ENCODE data around the gene EXOC6B.

EXOC6B gene

DNA sequence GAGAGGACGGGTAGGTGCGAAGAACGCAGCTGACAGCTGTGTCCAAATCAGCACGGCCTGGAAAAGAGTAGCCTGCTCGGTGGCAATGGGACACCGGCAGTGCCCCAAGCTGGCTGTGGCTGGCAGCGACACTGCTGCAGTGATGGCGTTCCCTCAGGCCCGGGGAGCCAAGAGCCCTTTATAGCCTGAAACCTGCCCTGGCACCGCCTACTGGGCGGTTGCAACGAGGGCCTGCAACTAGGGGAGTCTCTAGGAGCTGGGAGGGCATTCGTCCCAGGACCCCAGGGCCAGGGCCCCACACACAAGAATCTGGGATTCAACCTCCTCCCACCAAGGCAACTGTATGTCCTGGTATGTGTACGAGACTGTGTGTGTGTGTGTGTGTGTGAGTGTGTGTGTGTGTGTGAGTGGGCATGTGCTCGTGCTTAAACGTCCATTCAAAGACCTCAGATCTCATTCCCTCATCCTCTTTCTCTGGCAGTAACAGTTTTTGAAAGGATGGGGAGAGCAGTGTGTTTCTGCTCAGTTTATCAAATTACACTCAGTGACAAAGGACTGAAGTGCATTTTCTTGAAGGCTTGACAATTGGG is 671.4 kb downstream of the EXOC6B start:
- ATAC-seq (ENCODE audit: insufficient read depth, low read depth) (no peak), DNase-seq (no peak)
- Histone ChIP-seq H3K9ac (ENCODE audit: low read depth, low read length) (no peak overlapping the region), H3K9me3 (ENCODE audit: insufficient read depth, low read length, severe bottlenecking) (no peaks in the 10 kb centered on the region), H3K27ac (ENCODE audit: low read length) (no peak overlapping the region), H3K4me2 (ENCODE audit: insufficient read depth, low read length) (no peak overlapping the region), H4K20me1 (ENCODE audit: insufficient read depth, low read length) (0 out of 2 replicates have a peak, but pooled peaks cover 4% of the 10 kb centered on the region), H3K27me3 (ENCODE audit: insufficient read depth, low read length, poor library complexity) (peaks cover 2% of the 10 kb centered on the region), H2AFZ (ENCODE audit: low read depth, low read length) (no peak overlapping the region), H3K4me3 (ENCODE audit: low read depth in 1 of 2, low read length in 2 of 2) (no peak overlapping the region), H3K4me1 (ENCODE audit: insufficient read depth, low read length) (no peaks in the 10 kb centered on the region), H3K36me3 (ENCODE audit: insufficient read depth, low read length) (no peaks in the 10 kb centered on the region), H3K79me2 (ENCODE audit: insufficient read depth, low read length) (no peaks in the 10 kb centered on the region)
- no peak for TF ChIP-seq EZH2 (IDR thresholded peaks at IDR 0.05; ENCODE audit: borderline replicate concordance, low read depth, low read length, severe bottlenecking)
- TF ChIP-seq, protein P1, sequence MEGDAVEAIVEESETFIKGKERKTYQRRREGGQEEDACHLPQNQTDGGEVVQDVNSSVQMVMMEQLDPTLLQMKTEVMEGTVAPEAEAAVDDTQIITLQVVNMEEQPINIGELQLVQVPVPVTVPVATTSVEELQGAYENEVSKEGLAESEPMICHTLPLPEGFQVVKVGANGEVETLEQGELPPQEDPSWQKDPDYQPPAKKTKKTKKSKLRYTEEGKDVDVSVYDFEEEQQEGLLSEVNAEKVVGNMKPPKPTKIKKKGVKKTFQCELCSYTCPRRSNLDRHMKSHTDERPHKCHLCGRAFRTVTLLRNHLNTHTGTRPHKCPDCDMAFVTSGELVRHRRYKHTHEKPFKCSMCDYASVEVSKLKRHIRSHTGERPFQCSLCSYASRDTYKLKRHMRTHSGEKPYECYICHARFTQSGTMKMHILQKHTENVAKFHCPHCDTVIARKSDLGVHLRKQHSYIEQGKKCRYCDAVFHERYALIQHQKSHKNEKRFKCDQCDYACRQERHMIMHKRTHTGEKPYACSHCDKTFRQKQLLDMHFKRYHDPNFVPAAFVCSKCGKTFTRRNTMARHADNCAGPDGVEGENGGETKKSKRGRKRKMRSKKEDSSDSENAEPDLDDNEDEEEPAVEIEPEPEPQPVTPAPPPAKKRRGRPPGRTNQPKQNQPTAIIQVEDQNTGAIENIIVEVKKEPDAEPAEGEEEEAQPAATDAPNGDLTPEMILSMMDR (IDR thresholded peaks at IDR 0.05; ENCODE audit: borderline replicate concordance, extremely low read depth, low read length, poor library complexity, severe bottlenecking) = no peak

DNA sequence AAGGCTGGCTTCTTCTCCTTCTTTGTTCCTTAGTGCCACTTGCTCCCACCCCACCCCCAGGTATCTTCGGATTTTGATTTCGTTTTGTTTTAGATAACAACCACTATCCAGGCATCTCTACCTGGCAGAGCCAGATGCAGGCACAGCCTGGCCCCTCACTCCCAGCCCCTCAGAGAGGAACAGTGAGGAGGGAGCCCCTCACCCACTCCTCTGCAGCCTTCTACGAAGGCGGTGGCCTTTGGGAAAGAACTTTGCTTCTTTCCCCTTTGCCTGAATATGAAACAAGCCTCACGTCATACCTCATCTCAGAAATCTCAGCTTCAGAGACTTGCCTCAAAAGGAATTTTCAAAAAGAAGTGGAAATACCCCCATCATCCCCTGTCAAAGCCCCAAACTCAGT is 671.9 kb downstream of the EXOC6B start:
- Histone ChIP-seq H3K9ac (ENCODE audit: low read depth, low read length) (no peak overlapping the region), H3K27ac (ENCODE audit: low read length) (no peak overlapping the region), H3K27me3 (ENCODE audit: insufficient read depth, low read length, poor library complexity) (peaks cover 2% of the 10 kb centered on the region), H3K9me3 (ENCODE audit: insufficient read depth, low read length, severe bottlenecking) (no peaks in the 10 kb centered on the region), H3K79me2 (ENCODE audit: insufficient read depth, low read length) (no peaks in the 10 kb centered on the region), H3K4me3 (ENCODE audit: low read depth in 1 of 2, low read length in 2 of 2) (no peak overlapping the region), H3K36me3 (ENCODE audit: insufficient read depth, low read length) (no peaks in the 10 kb centered on the region), H3K4me2 (ENCODE audit: insufficient read depth, low read length) (no peak overlapping the region), H2AFZ (ENCODE audit: low read depth, low read length) (no peak overlapping the region), H4K20me1 (ENCODE audit: insufficient read depth, low read length) (0 out of 2 replicates have a peak, but pooled peaks cover 4% of the 10 kb centered on the region), H3K4me1 (ENCODE audit: insufficient read depth, low read length) (no peaks in the 10 kb centered on the region)
- ATAC-seq (ENCODE audit: insufficient read depth, low read depth) (no peak), DNase-seq (no peak)
- no peak for TF ChIP-seq EZH2 (IDR thresholded peaks at IDR 0.05; ENCODE audit: borderline replicate concordance, low read depth, low read length, severe bottlenecking)
- TF ChIP-seq, protein P1 (IDR thresholded peaks at IDR 0.05; ENCODE audit: borderline replicate concordance, extremely low read depth, low read length, poor library complexity, severe bottlenecking) = no peak

DNA sequence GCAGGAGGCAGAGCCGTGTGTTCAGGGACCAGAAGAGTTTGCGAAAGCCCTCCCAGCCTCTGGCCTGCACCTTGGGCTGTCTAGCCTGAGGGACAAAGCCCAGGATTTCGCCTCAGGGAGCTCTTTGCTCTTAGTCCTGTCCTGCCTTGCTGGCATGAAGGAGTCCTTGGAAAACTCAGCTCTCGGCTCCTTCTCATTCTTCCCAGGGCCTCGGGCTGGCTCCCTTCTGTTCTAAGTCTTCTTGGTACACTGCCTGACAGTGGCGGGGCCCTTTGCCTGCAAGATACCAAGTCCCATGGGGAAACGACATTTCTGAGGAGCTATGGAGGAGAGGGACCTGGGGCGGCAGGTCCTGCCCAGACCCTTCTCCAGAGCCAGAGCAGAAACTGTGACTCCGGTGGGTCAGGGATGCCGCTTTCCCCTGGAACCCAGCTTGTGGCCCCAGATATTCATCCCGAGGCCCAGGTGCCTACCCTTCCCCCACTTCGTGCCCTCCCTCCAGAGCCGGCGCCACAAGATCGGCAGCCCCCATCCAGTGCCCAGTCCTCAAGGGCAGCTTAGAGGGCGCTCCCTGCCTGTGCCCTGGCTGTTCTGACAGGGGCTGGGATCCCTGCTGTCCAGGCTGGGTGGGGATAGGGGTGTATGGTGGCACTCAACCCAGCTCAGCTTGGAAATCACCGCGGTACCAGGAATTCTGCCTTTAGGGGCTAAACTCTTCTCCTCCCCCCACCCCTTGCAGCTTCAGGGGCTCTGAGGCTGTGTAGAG is 672.6 kb downstream of the EXOC6B start:
- no peak overlapping the region for H2AFZ ChIP-seq (ENCODE audit: low read depth, low read length)
- no peak overlapping the region for H3K27ac ChIP-seq (ENCODE audit: low read length)
- TF ChIP-seq, protein P1 (IDR thresholded peaks at IDR 0.05; ENCODE audit: borderline replicate concordance, extremely low read depth, low read length, poor library complexity, severe bottlenecking) = no peak
- no peak for TF ChIP-seq EZH2 (IDR thresholded peaks at IDR 0.05; ENCODE audit: borderline replicate concordance, low read depth, low read length, severe bottlenecking)
- 0 out of 2 replicates have a peak, but pooled peaks cover 4% of the 10 kb centered on the region for H4K20me1 ChIP-seq (ENCODE audit: insufficient read depth, low read length)
- H3K9me3 ChIP-seq (ENCODE audit: insufficient read depth, low read length, severe bottlenecking) = no peaks in the 10 kb centered on the region
- ATAC-seq (ENCODE audit: insufficient read depth, low read depth) = no peak
- no peaks in the 10 kb centered on the region for H3K36me3 ChIP-seq (ENCODE audit: insufficient read depth, low read length)
- no peak overlapping the region for H3K4me3 ChIP-seq (ENCODE audit: low read depth in 1 of 2, low read length in 2 of 2)
- no peaks in the 10 kb centered on the region for H3K79me2 ChIP-seq (ENCODE audit: insufficient read depth, low read length)
- H3K27me3 ChIP-seq (ENCODE audit: insufficient read depth, low read length, poor library complexity) = peaks cover 2% of the 10 kb centered on the region
- no peak overlapping the region for H3K9ac ChIP-seq (ENCODE audit: low read depth, low read length)
- no peaks in the 10 kb centered on the region for H3K4me1 ChIP-seq (ENCODE audit: insufficient read depth, low read length)
- no peak for DNase-seq
- H3K4me2 ChIP-seq (ENCODE audit: insufficient read depth, low read length) = no peak overlapping the region
